ENCODE results near the gene ZCWPW1. TPM values are rescaled to one million over a fixed set of nuclear protein-coding genes. Genes with fewer than 3 reads are reported as not detected.
A peak's percentile ranks its signal among the peaks of the same experiment; 100 is the strongest.

ZCWPW1 gene
- total and polyA plus RNA-seq, 10 of the 15 experiments (the other 5 are each of a cell fraction or from before 2014, with no cell fraction given): 1.3 to 4.4 (median 3.7) TPM

- peak; percentile 12; the same call in 1 of the 2 replicates for TF ChIP-seq ZBTB4 (CRISPR knock-in tag; IDR thresholded peaks at IDR 0.05)
- peak; percentile 85 for TF ChIP-seq CREM (IDR thresholded peaks at IDR 0.05; ENCODE audit: low read depth)
- peak; percentile 8; the same call in 1 of the 2 replicates for TF ChIP-seq IRF5 (IDR thresholded peaks at IDR 0.05; ENCODE audit: borderline replicate concordance)
- peak; percentile 48; the same call in 1 of the 2 replicates for TF ChIP-seq MTA2 (IDR thresholded peaks at IDR 0.05; ENCODE audit: low read depth)
- TF ChIP-seq CUX1 (IDR thresholded peaks at IDR 0.05; ENCODE audit: insufficient replicate concordance, low read depth, low read length): no peak
- peak; percentile 49; the same call in 1 of the 2 replicates for TF ChIP-seq ZNF592 (IDR thresholded peaks at IDR 0.05)
- TF ChIP-seq FOXM1 (IDR thresholded peaks at IDR 0.05; ENCODE audit: low read depth, low read length): no peak
- TF ChIP-seq POLR2A (IDR thresholded peaks at IDR 0.05; ENCODE audit: low read depth, low read length): peak; percentile 89
- 0 out of 2 replicates have a peak, but pooled peaks have one; percentile 5 for TF ChIP-seq ASH2L (IDR thresholded peaks at IDR 0.05; ENCODE audit: borderline replicate concordance, low read depth)
- TF ChIP-seq BACH1 (IDR thresholded peaks at IDR 0.05; ENCODE audit: borderline replicate concordance): 0 out of 2 replicates have a peak, but pooled peaks have one; percentile 47
- 0 out of 2 replicates have a peak, but pooled peaks have one; percentile 30 for TF ChIP-seq ZSCAN29 (IDR thresholded peaks at IDR 0.05)
- 0 out of 2 replicates have a peak, but pooled peaks have one; percentile 9 for TF ChIP-seq BCL11A (IDR thresholded peaks at IDR 0.05; ENCODE audit: low read depth, low read length)
- TF ChIP-seq LARP7 (IDR thresholded peaks at IDR 0.05): no peak; the same call in 1 of the 2 replicates
- no peak for TF ChIP-seq EED (IDR thresholded peaks at IDR 0.05; ENCODE audit: low read depth)
- no peak; the same call in 1 of the 2 replicates for TF ChIP-seq IRF4 (IDR thresholded peaks at IDR 0.05; ENCODE audit: low read depth, low read length)
- peak in 1 of 2 experiments; percentile 44; a peak in 1 of 3 replicates for TF ChIP-seq EGR1 (IDR thresholded peaks at IDR 0.05; ENCODE audit: borderline replicate concordance in 1 of 2, low read depth in 2 of 2, low read length in 2 of 2)
These were observed 599 bp upstream of the ZCWPW1 start (continued) for GRCh38 chr7:100428967-100429636.
